ENCODE data around the gene WFS1. TPM values are rescaled to one million over a fixed set of nuclear protein-coding genes. Genes with fewer than 3 reads are reported as not detected.

WFS1 gene
- total RNA-seq, 1 experiment from 2014 or later = 57.1 TPM

DNA sequence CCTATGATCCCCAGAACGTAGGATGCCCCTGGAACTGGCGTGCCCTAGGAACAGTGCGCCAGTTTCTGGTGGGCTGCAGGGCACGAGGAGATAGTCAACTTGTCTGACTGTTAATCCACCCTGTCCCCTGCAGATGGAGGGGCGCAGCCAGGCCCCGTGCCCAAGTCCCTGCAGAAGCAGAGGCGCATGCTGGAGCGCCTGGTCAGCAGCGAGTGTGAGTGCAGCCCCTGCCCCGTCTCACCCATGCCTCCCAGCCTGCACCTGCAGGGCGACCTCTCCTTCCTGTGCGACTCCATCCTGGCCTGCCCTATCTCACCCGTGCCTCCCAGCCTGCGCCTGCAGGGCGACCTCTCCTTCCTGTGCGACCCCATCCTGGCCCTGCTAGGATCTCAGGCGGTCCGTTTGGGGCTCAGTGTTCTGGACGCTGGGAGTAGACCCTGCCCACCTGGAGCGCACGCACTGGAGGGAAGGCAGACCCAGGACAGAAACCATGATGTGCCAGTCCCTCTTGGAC, 22.2 kb downstream of the WFS1 start:
- Histone ChIP-seq H3K27me3 (ENCODE audit: insufficient read depth, low read depth) (no peaks in the 10 kb centered on the region), H3K36me3 (ENCODE audit: low read depth) (no peaks in the 10 kb centered on the region), H4K20me1 (ENCODE audit: insufficient read depth) (no peaks in the 10 kb centered on the region), H3K4me1 (replicated peaks; ENCODE audit: insufficient read depth) (no peaks in the 10 kb centered on the region), H3K79me2 (ENCODE audit: low read depth) (no peaks in the 10 kb centered on the region), H2AFZ (no peak overlapping the region), H3K9me2 (ENCODE audit: insufficient read depth) (no peaks in the 10 kb centered on the region), H3K9me3 (ENCODE audit: insufficient read depth, low read depth) (no peaks in the 10 kb centered on the region), H3K27ac (no peak overlapping the region), H3K4me2 (no peak overlapping the region), H3F3A (ENCODE audit: insufficient read depth, low read depth) (no peaks in the 10 kb centered on the region), H3K4me3 (no peak overlapping the region)
- no peak for DNase-seq
- TF ChIP-seq EZH2 (IDR thresholded peaks at IDR 0.05; ENCODE audit: low read depth) = no peak
- TF ChIP-seq CTCF (conservative IDR thresholded peaks at IDR 0.05) = no peak
- intact Hi-C loops (cut with micrococcal nuclease; ENCODE audit: unreplicated experiment) = no loop called here
- ChIA-PET CTCF (no interaction called here), POLR2A (ENCODE audit: unreplicated experiment) (no interaction called here)
- no TSS peak for BruUV-seq (replicated peaks)

GRCh38 chr4:6292376-6293096, 22.9 kb downstream of the WFS1 start:
- ChIA-PET CTCF (no interaction called here), POLR2A (ENCODE audit: unreplicated experiment) (no interaction called here)
- Histone ChIP-seq H2AFZ (no peak overlapping the region), H3K36me3 (ENCODE audit: low read depth) (no peaks in the 10 kb centered on the region), H3F3A (ENCODE audit: insufficient read depth, low read depth) (no peaks in the 10 kb centered on the region), H3K9me3 (ENCODE audit: insufficient read depth, low read depth) (no peaks in the 10 kb centered on the region), H3K79me2 (ENCODE audit: low read depth) (no peaks in the 10 kb centered on the region), H3K9me2 (ENCODE audit: insufficient read depth) (no peaks in the 10 kb centered on the region), H3K4me1 (replicated peaks; ENCODE audit: insufficient read depth) (no peaks in the 10 kb centered on the region), H3K4me2 (no peak overlapping the region), H4K20me1 (ENCODE audit: insufficient read depth) (no peaks in the 10 kb centered on the region), H3K4me3 (no peak overlapping the region), H3K27me3 (ENCODE audit: insufficient read depth, low read depth) (no peaks in the 10 kb centered on the region), H3K27ac (no peak overlapping the region)
- no TSS peak for BruUV-seq (replicated peaks)
- no peak for DNase-seq
- TF ChIP-seq CTCF (conservative IDR thresholded peaks at IDR 0.05) (no peak), EZH2 (IDR thresholded peaks at IDR 0.05; ENCODE audit: low read depth) (no peak)
- intact Hi-C loops (cut with micrococcal nuclease; ENCODE audit: unreplicated experiment) = no loop called here

- BruUV-seq (replicated peaks) = no TSS peak
- Histone ChIP-seq H3K36me3 (ENCODE audit: low read depth) (no peaks in the 10 kb centered on the region), H3K79me2 (ENCODE audit: low read depth) (no peaks in the 10 kb centered on the region), H3F3A (ENCODE audit: insufficient read depth, low read depth) (no peaks in the 10 kb centered on the region), H3K9me3 (ENCODE audit: insufficient read depth, low read depth) (no peaks in the 10 kb centered on the region), H3K27ac (no peak overlapping the region), H2AFZ (no peak overlapping the region), H3K4me1 (replicated peaks; ENCODE audit: insufficient read depth) (no peaks in the 10 kb centered on the region), H3K4me2 (no peak overlapping the region), H3K4me3 (no peak overlapping the region), H4K20me1 (ENCODE audit: insufficient read depth) (no peaks in the 10 kb centered on the region), H3K9me2 (ENCODE audit: insufficient read depth) (no peaks in the 10 kb centered on the region), H3K27me3 (ENCODE audit: insufficient read depth, low read depth) (no peaks in the 10 kb centered on the region)
- TF ChIP-seq CTCF (conservative IDR thresholded peaks at IDR 0.05) = no peak
- no peak for TF ChIP-seq EZH2 (IDR thresholded peaks at IDR 0.05; ENCODE audit: low read depth)
- no peak for DNase-seq
- ChIA-PET CTCF (no interaction called here), POLR2A (ENCODE audit: unreplicated experiment) (no interaction called here)
- intact Hi-C loops (cut with micrococcal nuclease; ENCODE audit: unreplicated experiment) = no loop called here
These were observed 23.4 kb downstream of the WFS1 start for GRCh38 chr4:6293097-6293445.
